GM18520 (cell line): ENCODE measurements around the gene LTO1.
"Not testable (repeated sequence)": the region's sequence is repeated elsewhere in the genome, so short reads cannot be mapped to it uniquely, and the experiment has no call there.

Experiments used
- ATAC-seq: cut with Tn5 transposase; IDR thresholded peaks from one replicate; pipeline ENCODE4 v1.9.1; 2021; ENCODE audit not compliant: unreplicated experiment

Gene LTO1

GRCh38 chr11:69636512-69637197, 38.5 kb downstream of the LTO1 start:
- no peak for ATAC-seq

- no peak for ATAC-seq
Observed at GRCh38 chr11:69635804-69636511, 39.2 kb downstream of the LTO1 start.

DNA sequence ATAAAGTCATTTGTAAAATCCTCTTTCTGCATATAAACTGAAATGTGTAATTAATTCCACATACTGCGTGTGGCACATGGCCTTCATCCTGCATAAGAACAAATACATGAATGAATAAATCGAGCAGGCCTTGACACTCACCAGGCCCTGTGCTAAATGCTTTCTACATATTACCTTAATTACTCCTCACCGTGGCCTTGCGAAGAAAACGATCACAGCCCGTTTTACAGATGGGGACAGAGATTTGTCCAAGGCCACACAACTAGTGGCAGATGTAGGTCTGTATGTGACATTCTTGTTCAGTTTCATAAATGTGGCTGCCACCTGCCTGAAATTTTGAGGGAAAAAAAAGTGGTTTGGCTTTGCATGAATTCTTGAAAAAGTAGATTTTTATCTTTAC, 40.0 kb downstream of the LTO1 start:
- ATAC-seq = no peak

- ATAC-seq = no peak
Observed at GRCh38 chr11:69634590-69634989, 40.6 kb downstream of the LTO1 start.

GRCh38 chr11:69634069-69634468, 41.1 kb downstream of the LTO1 start:
- no peak for ATAC-seq

GRCh38 chr11:69632900-69633299, 42.3 kb downstream of the LTO1 start:
- ATAC-seq = no peak

GRCh38 chr11:69630424-69630823, 44.7 kb downstream of the LTO1 start:
- no peak for ATAC-seq

DNA sequence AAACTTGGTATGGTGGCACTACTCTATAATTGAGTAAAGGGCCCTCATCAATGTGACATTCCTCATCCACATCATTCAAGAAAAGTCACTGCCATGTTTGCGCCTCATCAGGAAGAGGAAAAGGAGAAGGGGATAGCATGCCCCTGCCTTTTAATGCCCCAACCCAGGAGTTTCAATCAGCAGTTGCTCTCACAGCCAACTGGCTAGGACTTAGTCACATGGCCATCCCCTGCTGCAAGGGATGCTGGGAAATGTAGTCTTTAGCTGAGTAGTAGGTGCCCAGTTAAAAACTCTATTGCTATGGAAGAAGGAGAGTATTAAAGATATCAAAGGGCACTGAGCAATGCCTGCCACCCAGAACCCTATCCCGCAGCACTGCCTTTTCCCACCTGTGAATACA, 45.1 kb downstream of the LTO1 start:
- ATAC-seq = no peak

DNA sequence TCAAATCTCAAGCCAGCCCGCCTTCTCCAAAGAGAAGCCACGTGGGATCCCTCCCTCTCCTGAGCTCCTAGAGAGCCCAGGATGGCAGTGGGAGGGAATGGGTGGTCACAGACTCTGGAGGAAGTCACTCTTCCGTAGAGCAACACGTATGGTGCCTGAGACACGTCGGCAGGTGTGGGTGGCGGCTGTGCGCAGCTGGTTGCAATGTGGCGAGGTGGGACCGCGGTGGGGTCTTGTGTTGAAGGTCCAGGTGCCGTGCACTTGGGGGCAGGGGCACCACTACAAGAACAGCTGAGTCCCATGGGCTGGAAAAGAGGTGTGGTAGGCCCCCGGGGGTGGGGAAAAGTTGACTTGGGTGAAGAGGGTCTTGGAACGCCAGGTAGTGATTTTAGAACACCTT, 47.6 kb downstream of the LTO1 start:
- no peak for ATAC-seq

GRCh38 chr11:69625476-69625875, 49.7 kb downstream of the LTO1 start:
- ATAC-seq = no peak

GRCh38 chr11:69624293-69624692, 50.9 kb downstream of the LTO1 start:
- ATAC-seq = no peak

DNA sequence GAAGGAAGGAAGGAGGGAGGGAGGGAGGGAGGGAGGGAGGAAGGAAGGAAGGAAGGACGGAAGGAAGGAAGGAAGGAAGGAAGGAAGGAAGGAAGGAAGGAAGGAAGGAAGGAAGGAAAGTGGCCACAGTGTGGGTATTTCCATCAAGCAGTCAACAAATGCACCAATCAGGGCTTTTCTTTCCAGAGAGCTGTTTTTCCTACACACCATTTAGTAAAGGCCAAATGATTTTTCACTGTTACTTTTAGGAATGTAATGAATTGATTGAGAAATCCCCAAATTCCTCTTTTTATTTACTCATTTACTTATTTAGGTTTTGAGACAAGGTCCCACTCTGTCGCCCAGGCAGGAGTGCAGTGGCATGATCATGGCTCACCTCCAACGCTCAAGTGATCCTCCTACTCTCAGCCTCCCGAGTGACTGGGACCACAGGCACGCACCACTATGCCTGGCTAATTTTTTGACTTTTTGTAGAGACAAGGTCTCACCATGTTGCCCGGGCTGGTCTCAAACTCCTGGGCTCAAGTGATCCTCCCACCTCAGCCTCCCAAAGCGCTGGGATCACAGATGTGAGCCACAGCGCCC, 53.0 kb downstream of the LTO1 start:
- ATAC-seq = not testable (repeated sequence)

- no peak for ATAC-seq
Observed at GRCh38 chr11:69620683-69621290, 54.4 kb downstream of the LTO1 start.

- no peak for ATAC-seq
Observed at GRCh38 chr11:69618237-69618636, 56.9 kb downstream of the LTO1 start.

- ATAC-seq = no peak
Observed at GRCh38 chr11:69617682-69618081, 57.5 kb downstream of the LTO1 start.

GRCh38 chr11:69617220-69617619, 57.9 kb downstream of the LTO1 start:
- no peak for ATAC-seq
